Endometrial microvascular endothelial cells (primary cell): ENCODE measurements around the gene TAPT1. TPM values are rescaled to one million over a fixed set of nuclear protein-coding genes. Genes with fewer than 3 reads are reported as not detected.

ENCODE experiments used
- in situ Hi-C: cut with HindIII; loops from 2 replicates; pipeline ENCODE4 v1.10.0; 2017; ENCODE audit warnings: low sequenced_read_pairs, low pct_unique_long_range_greater_than_20kb; ENCODE audit errors: inconsistent ontology term
- total RNA-seq: library from RNA; depleted of rRNA; stranded (reverse); fragments of >200 nt; gene quantifications from one replicate; pipeline ENCODE4 v1.2.3, GENCODE V29; 2015; ENCODE audit errors: inconsistent ontology term

Gene TAPT1
- total RNA-seq, 1 donor from 2014 or later, result 8.9 TPM

- in situ Hi-C loops, result no loop called here
These were observed 27.1 kb upstream of the TAPT1 start for GRCh38 chr4:16253127-16253960.

- in situ Hi-C loops, result no loop called here
These were observed 24.5 kb upstream of the TAPT1 start for GRCh38 chr4:16250661-16251365.

- in situ Hi-C loops, result no loop called here
These were observed 22.3 kb upstream of the TAPT1 start for GRCh38 chr4:16248605-16249004.

- in situ Hi-C loops, result no loop called here
These were observed 19.0 kb upstream of the TAPT1 start for GRCh38 chr4:16245241-16245640.

GRCh38 chr4:16243285-16243684 is 17.0 kb upstream of the TAPT1 start:
- in situ Hi-C loops, result no loop called here

- in situ Hi-C loops, result no loop called here
These were observed 14.0 kb upstream of the TAPT1 start for GRCh38 chr4:16240300-16240699.

GRCh38 chr4:16239086-16239485 is 12.8 kb upstream of the TAPT1 start:
- in situ Hi-C loops, result no loop called here

GRCh38 chr4:16238327-16238726 is 12.1 kb upstream of the TAPT1 start:
- in situ Hi-C loops, result no loop called here

- in situ Hi-C loops, result no loop called here
These were observed 11.4 kb upstream of the TAPT1 start for GRCh38 chr4:16237715-16238114.

- in situ Hi-C loops, result no loop called here
These were observed 10.2 kb upstream of the TAPT1 start for GRCh38 chr4:16236402-16237023.

GRCh38 chr4:16235209-16235608 is 8.9 kb upstream of the TAPT1 start:
- in situ Hi-C loops, result no loop called here

- in situ Hi-C loops, result no loop called here
These were observed 7.4 kb upstream of the TAPT1 start for GRCh38 chr4:16233569-16234177.

- in situ Hi-C loops, result no loop called here
These were observed 5.4 kb upstream of the TAPT1 start for GRCh38 chr4:16231570-16232245.

GRCh38 chr4:16230308-16230707 is 4.0 kb upstream of the TAPT1 start:
- in situ Hi-C loops, result no loop called here

- in situ Hi-C loops, result no loop called here
These were observed 3.3 kb upstream of the TAPT1 start for GRCh38 chr4:16229604-16230003.

- in situ Hi-C loops, result no loop called here
These were observed 1.2 kb upstream of the TAPT1 start for GRCh38 chr4:16227462-16227868.

- in situ Hi-C loops, result no loop called here
These were observed 668 bp upstream of the TAPT1 start for GRCh38 chr4:16226816-16227461.

GRCh38 chr4:16225167-16225862 is 956 bp downstream of the TAPT1 start:
- in situ Hi-C loops, result no loop called here
